ENCODE data around the gene CALN1. TPM values are rescaled to one million over a fixed set of nuclear protein-coding genes. Genes with fewer than 3 reads are reported as not detected.
"Not testable (repeated sequence)": the region's sequence is repeated elsewhere in the genome, so short reads cannot be mapped to it uniquely, and the experiment has no call there.

Gene CALN1
- total and polyA plus RNA-seq, 9 donors: under 0.01 to 0.18 (median 0.13) TPM; not detected in 2

DNA sequence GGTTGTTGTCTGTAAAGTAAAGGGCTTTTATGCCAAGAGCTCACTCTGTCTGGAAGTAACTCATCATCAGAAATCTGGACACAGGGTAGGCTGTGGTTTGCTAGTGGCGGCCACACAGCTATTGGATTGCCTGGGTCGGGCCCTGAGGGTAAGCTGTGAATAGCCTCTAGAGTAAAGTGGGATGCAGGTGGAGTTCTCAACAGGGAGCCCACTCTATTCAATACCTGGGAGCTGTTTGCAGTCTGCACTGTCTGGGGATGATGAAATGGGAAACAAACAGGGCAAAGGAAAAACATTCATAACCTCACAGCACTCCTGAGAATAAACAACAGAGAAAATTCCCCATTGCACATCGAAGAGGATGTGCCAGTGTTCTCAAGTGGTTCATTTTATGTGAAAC, 582.6 kb downstream of the CALN1 start:
- Histone ChIP-seq H3K4me3 (no peak overlapping the region), H3K4me1 (ENCODE audit: insufficient read depth) (no peaks in the 10 kb centered on the region), H3K36me3 (no peaks in the 10 kb centered on the region), H3K27ac (no peak overlapping the region), H3K27me3 (no peaks in the 10 kb centered on the region), H3K9me3 (no peaks in the 10 kb centered on the region)
- intact Hi-C loops (cut with DNase I): no loop called here
- WGBS, 3 donors: 48 to 65% (median 57%) methylated on average over 3 of the region's 3 CpGs
- TF ChIP-seq POLR2A (IDR thresholded peaks at IDR 0.05): no peak
- TF ChIP-seq EP300 (IDR thresholded peaks at IDR 0.05): no peak
- TF ChIP-seq, protein P1, sequence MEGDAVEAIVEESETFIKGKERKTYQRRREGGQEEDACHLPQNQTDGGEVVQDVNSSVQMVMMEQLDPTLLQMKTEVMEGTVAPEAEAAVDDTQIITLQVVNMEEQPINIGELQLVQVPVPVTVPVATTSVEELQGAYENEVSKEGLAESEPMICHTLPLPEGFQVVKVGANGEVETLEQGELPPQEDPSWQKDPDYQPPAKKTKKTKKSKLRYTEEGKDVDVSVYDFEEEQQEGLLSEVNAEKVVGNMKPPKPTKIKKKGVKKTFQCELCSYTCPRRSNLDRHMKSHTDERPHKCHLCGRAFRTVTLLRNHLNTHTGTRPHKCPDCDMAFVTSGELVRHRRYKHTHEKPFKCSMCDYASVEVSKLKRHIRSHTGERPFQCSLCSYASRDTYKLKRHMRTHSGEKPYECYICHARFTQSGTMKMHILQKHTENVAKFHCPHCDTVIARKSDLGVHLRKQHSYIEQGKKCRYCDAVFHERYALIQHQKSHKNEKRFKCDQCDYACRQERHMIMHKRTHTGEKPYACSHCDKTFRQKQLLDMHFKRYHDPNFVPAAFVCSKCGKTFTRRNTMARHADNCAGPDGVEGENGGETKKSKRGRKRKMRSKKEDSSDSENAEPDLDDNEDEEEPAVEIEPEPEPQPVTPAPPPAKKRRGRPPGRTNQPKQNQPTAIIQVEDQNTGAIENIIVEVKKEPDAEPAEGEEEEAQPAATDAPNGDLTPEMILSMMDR (IDR thresholded peaks at IDR 0.05): no peak
- no peak for DNase-seq

DNA sequence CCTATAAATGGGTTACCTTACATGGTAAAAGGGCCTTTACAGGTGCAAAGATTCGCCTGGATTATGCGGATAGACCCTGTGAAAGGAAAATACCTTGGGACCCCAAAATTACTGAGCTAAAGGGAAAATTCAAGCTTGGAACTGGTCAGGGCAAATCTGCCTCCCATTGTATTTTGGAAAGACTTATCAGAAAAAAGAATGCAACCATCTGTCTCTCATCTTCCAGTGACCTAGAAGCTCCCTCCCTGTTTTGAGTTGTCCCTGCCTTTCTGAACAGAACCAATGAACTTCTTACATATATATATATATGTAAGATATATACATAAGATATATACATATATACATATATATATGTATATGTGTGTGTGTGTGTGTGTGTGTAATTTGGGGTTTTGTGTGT, 583.8 kb downstream of the CALN1 start:
- DNase-seq: no peak
- 84 to 93% (median 90%) methylated on average over 2 of the region's 2 CpGs for WGBS, 3 donors
- H3K36me3 ChIP-seq: no peaks in the 10 kb centered on the region
- H3K9me3 ChIP-seq: no peaks in the 10 kb centered on the region
- H3K4me3 ChIP-seq: no peak overlapping the region
- H3K27ac ChIP-seq: no peak overlapping the region
- TF ChIP-seq, protein P1 (IDR thresholded peaks at IDR 0.05): no peak
- TF ChIP-seq POLR2A (IDR thresholded peaks at IDR 0.05) (no peak), EP300 (IDR thresholded peaks at IDR 0.05) (no peak)
- H3K4me1 ChIP-seq (ENCODE audit: insufficient read depth): no peaks in the 10 kb centered on the region
- no peaks in the 10 kb centered on the region for H3K27me3 ChIP-seq
- intact Hi-C loops (cut with DNase I): no loop called here

DNA sequence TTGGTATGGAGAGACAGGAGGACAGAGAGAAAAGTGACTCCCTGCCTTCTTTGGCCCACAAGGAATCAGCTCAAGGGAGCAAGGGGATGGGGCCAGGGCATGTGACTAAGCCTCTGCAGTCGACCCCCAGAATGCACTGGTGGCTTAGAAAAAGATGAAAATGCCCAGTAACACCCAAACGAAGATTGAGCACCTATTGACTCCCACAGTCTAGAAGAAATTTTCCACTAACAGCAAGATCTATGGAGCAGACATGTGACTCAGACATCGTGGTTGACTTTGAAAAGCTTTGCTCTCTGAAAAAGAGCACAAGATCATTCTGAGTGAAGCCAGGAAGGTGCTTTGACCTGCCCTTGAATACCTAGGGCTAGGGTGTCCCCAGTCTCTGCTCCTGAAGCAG, 586.0 kb downstream of the CALN1 start:
- Histone ChIP-seq H3K27me3 (no peaks in the 10 kb centered on the region), H3K4me3 (no peak overlapping the region), H3K27ac (no peak overlapping the region), H3K9me3 (no peaks in the 10 kb centered on the region), H3K36me3 (no peaks in the 10 kb centered on the region), H3K4me1 (ENCODE audit: insufficient read depth) (no peaks in the 10 kb centered on the region)
- TF ChIP-seq EP300 (IDR thresholded peaks at IDR 0.05) (no peak), POLR2A (IDR thresholded peaks at IDR 0.05) (no peak)
- TF ChIP-seq, protein P1 (IDR thresholded peaks at IDR 0.05): no peak
- 61 to 65% (median 62%) methylated on average over 3 of the region's 3 CpGs for WGBS, 3 donors
- DNase-seq: no peak
- intact Hi-C loops (cut with DNase I): no loop called here

DNA sequence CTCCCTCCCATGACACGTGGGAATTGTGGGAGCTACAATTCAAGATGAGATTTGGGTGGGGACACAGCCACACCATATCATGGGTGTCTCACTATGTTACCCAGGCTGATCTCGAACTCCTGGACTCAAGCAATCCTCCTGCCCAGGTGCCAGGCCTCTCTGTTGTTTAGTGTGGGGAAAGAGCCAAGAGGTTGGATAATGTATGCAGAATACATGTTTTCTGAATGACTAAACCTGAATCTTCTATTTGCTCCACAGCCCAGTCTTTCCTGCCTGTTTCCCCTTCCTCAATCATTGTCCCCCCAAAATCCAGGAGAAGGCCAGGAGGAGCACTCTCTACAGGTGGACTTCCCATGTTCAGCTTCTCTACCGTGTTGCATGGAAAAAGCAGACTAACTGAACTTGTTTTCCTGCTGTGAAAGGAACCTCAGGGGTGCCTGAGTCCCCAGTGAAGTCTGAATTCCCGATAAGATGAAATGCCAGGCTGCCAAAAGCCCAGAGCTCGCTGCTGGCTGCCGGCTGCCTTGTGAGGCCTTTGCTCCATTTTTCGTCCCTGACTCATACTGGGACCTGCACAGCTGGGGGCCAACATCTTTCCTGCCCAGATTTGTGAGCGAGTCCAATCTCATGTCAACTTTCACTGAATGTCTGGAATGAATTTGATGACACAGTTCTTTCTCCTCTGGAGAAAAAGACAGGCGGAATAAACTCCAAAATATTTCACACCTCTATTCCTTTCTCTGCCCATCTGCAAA, 588.0 kb downstream of the CALN1 start:
- 74 to 80% (median 75%) methylated on average over 9 of the region's 9 CpGs for WGBS, 3 donors
- intact Hi-C loops (cut with DNase I): no loop called here
- Histone ChIP-seq H3K27ac (no peak overlapping the region), H3K4me1 (ENCODE audit: insufficient read depth) (no peaks in the 10 kb centered on the region), H3K9me3 (no peaks in the 10 kb centered on the region), H3K36me3 (no peaks in the 10 kb centered on the region), H3K4me3 (no peak overlapping the region), H3K27me3 (no peaks in the 10 kb centered on the region)
- TF ChIP-seq, protein P1 (IDR thresholded peaks at IDR 0.05): no peak
- TF ChIP-seq POLR2A (IDR thresholded peaks at IDR 0.05): no peak
- DNase-seq: no peak

DNA sequence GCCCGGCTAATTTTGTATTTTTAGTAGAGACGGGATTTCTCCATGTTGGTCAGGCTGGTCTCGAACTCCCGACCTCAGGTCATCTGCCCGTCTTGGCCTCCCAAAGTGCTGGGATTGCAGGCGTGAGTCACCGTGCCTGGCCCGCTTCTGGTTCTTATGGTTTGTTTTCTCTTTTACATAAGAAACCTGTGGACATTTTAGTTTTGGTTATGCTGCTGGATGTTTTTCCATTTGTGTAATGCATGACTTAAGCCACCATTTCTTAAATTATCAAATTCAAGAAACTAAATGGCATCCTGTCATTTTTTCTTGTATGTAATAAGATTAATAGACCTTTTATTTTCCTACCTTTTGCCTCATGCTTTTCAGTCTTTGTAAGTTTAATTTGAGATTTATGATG, 589.7 kb downstream of the CALN1 start:
- H3K27me3 ChIP-seq; H3K36me3 ChIP-seq; H3K4me1 ChIP-seq (ENCODE audit: insufficient read depth); H3K27ac ChIP-seq; intact Hi-C loops (cut with DNase I); DNase-seq; H3K4me3 ChIP-seq; H3K9me3 ChIP-seq: not testable (repeated sequence)
- 92 to 93% (median 92%) methylated on average over 8 of the region's 8 CpGs for WGBS, 3 donors

Measured in ovary (tissue), 9 donors.